ENCODE data around the gene UBAC2. TPM values are rescaled to one million over a fixed set of nuclear protein-coding genes. Genes with fewer than 3 reads are reported as not detected.

UBAC2 gene, protein sequence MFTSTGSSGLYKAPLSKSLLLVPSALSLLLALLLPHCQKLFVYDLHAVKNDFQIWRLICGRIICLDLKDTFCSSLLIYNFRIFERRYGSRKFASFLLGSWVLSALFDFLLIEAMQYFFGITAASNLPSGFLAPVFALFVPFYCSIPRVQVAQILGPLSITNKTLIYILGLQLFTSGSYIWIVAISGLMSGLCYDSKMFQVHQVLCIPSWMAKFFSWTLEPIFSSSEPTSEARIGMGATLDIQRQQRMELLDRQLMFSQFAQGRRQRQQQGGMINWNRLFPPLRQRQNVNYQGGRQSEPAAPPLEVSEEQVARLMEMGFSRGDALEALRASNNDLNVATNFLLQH
- total RNA-seq, result 10 to 100 TPM; 32.6 to 55.5 (median 48.5) TPM
- polyA plus RNA-seq, result 10 to 100 TPM; 38.8 to 66.9 TPM
- long read RNA-seq, donor 1, transcript UBAC2-203 (9 exons, 1,375 nt), result major isoform, 80 of 137 reads
- long read RNA-seq, donor 1, partial matches to known transcripts, result 4 of 137 reads
- long read RNA-seq, donor 1, other reads (novel, unspliced or antisense), result 53 of 137 reads
- long read RNA-seq, donor 2, transcript UBAC2-203 (9 exons, 1,375 nt), result major isoform, 400 of 600 reads
- long read RNA-seq, donor 2, partial matches to known transcripts, result 35 of 600 reads
- long read RNA-seq, donor 2, other reads (novel, unspliced or antisense), result 163 of 600 reads
- long read RNA-seq, donor 3, transcript UBAC2-203 (9 exons, 1,375 nt), result major isoform, 108 of 160 reads
- long read RNA-seq, donor 3, partial matches to known transcripts, result 13 of 160 reads
- long read RNA-seq, donor 3, other reads (novel, unspliced or antisense), result 39 of 160 reads

DNA sequence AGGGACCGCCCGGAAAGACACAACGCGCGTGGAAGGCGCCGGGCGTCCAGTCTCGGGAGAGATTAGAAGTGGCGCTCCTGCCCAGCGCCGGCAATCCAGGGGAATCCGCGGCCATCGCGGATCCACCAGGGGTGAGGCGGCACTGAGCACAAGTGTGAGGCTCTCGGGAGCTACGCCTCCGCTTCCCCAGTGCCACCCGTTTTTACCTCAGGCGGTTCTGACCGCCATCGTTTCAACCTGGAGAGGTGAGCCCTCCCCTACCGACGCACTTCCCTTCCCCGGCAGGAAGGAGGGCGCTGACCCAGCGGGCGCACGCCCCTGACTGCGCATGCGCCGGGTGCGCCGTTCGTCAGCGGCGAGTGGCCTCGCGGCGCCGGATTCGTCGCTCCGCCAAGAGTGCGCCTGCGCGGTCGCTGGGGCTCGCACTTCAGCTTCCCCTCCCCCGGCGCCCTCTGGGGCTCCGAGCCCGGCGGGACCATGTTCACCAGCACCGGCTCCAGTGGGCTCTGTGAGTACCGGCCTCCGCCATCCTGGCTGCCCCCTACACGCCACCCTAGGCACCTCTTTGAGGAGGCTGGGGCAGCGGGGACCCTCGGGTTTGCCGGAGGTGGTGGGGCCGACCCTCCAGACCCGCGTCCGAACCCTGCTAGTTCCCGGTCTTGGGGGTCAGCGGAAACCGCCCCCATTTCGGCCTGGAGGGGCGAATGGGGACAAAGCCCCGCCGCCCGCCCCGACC lies at the start of gene UBAC2:
Gene UBAC2, plus strand, starts transcription at position 423 of the 736 bp plus-strand sequence. Its CDS starts 55 bp downstream, at position 478.
- Histone ChIP-seq H3K4me1 (peaks cover 0 to 48% (median 31%) of the 10 kb centered on the region in 12 donors), H3K4me3 (peak within 1 kb of the TSS; percentile 80 to 100 (median 92)), H3K36me3 (no peaks in the 10 kb centered on the region), H3K27me3 (no peaks in the 10 kb centered on the region), H3K9me3 (no peaks in the 10 kb centered on the region), H3K27ac (peak within 1 kb of the TSS; percentile 88 to 98 (median 96))
- peak; percentile 95 to 99 (median 97) for DNase-seq
- intact Hi-C loops (cut with DNase I), result loop anchor here in 3 of 10 donors (5.0 to 10.0 kb wide), 3 partner anchors 67 to 304 kb away; partner anchors contain the start of gene TM9SF2 (in 1 of the 3)
- peak; percentile 86 to 98 (median 94) for ATAC-seq
- TF ChIP-seq, protein P1, sequence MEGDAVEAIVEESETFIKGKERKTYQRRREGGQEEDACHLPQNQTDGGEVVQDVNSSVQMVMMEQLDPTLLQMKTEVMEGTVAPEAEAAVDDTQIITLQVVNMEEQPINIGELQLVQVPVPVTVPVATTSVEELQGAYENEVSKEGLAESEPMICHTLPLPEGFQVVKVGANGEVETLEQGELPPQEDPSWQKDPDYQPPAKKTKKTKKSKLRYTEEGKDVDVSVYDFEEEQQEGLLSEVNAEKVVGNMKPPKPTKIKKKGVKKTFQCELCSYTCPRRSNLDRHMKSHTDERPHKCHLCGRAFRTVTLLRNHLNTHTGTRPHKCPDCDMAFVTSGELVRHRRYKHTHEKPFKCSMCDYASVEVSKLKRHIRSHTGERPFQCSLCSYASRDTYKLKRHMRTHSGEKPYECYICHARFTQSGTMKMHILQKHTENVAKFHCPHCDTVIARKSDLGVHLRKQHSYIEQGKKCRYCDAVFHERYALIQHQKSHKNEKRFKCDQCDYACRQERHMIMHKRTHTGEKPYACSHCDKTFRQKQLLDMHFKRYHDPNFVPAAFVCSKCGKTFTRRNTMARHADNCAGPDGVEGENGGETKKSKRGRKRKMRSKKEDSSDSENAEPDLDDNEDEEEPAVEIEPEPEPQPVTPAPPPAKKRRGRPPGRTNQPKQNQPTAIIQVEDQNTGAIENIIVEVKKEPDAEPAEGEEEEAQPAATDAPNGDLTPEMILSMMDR (IDR thresholded peaks at IDR 0.05), result peak in 2 of 12 donors; percentile 15 to 23
- peak; percentile 55 to 92 for TF ChIP-seq POLR2A (IDR thresholded peaks at IDR 0.05)
- 0 to 1% (median 0%) methylated on average over 23 to 76 of the region's 76 CpGs for WGBS, 4 donors

DNA sequence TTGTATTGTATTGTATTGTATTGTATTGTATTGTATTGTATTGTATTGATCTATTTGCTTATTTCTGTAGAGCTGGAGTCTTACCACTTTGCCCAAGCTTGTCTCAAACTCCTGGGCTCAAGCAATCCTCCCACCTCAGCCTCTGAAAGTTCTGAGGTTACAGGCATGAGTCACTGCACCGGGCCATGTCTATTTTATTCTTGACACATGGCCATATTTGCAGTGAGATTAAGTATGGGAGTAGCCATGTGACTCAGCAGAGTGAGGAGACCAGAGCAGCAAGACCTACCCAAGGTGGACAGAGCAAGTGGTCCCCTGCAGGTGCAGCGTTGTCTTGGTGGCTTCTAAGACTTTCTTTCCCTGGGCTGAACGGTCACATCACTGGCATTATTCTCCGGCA lies 49.1 kb upstream of the UBAC2 start:
- no peaks in the 10 kb centered on the region for H3K9me3 ChIP-seq
- no peak for ATAC-seq
- TF ChIP-seq, protein P1 (IDR thresholded peaks at IDR 0.05), result no peak
- no peak for TF ChIP-seq POLR2A (IDR thresholded peaks at IDR 0.05)
- H3K36me3 ChIP-seq, result no peaks in the 10 kb centered on the region
- H3K27ac ChIP-seq, result no peak overlapping the region
- H3K27me3 ChIP-seq, result peaks cover 0 to 96% (median 0%) of the 10 kb centered on the region in 9 donors
- WGBS, 4 donors, result 77 to 85% (median 82%) methylated on average over 4 of the region's 4 CpGs
- H3K4me3 ChIP-seq, result no peak overlapping the region
- H3K4me1 ChIP-seq, result no peaks in the 10 kb centered on the region
- intact Hi-C loops (cut with DNase I), result no loop called here
- no peak for DNase-seq

DNA sequence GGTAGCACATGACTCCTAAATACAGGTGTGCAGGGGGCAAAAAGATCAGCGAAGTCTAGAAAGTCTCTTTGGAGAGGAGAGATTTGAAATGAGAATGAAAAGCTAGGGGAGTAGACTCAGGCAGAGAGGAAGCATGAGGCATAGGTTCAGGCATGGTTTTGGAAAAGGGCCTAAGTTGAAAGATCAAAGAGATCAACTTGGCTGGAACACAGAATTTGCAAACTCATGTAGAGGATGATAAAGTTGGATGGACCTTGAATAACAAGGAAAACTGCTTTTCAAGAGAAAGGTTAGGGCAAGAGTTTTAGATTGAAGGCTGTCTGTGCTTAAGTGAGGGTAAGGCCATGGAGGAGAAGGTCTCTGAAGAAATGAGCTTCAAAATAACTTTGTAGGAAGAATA lies 47.4 kb upstream of the UBAC2 start:
- TF ChIP-seq, protein P1 (IDR thresholded peaks at IDR 0.05), result no peak
- TF ChIP-seq POLR2A (IDR thresholded peaks at IDR 0.05), result no peak
- no peak overlapping the region for H3K4me3 ChIP-seq
- no peak overlapping the region for H3K27ac ChIP-seq
- H3K9me3 ChIP-seq, result no peaks in the 10 kb centered on the region
- ATAC-seq, result no peak
- 91 to 95% (median 93%) methylated on average over 1 of the region's 1 CpG for WGBS, 4 donors
- intact Hi-C loops (cut with DNase I), result no loop called here
- H3K4me1 ChIP-seq, result no peaks in the 10 kb centered on the region
- no peaks in the 10 kb centered on the region for H3K36me3 ChIP-seq
- no peak for DNase-seq
- H3K27me3 ChIP-seq, result peaks cover 0 to 95% (median 0%) of the 10 kb centered on the region in 9 donors

Data from heart left ventricle (tissue), 16 donors.